CD14-positive monocyte (primary cell): ENCODE results near the gene ZCCHC10. TPM values are rescaled to one million over a fixed set of nuclear protein-coding genes. Genes with fewer than 3 reads are reported as not detected.

Experiments used
- DNase-seq, 3 donors: peaks; one replicate each; pipeline ENCODE4 v3.0.0-alpha.2; 2011 to 2022
- H2AFZ ChIP-seq: 2 replicates; pipeline ENCODE4 v1.6.0; 2012; ENCODE audit warnings: mild to moderate bottlenecking, low read depth, low read length, inconsistent platforms; ENCODE audit not compliant: insufficient read depth, poor library complexity, severe bottlenecking
- H3K27ac ChIP-seq, 2 donors: 1 replicate in 1 of 2; 2 replicates in 1 of 2; pipeline ENCODE4 v1.5.1; 2012 to 2013; ENCODE audit warnings: low read length in 2 of 2, control low read depth in 1 of 2, inconsistent platforms in 1 of 2, low read depth in 1 of 2, mild to moderate bottlenecking in 1 of 2
- H3K27me3 ChIP-seq, 2 donors: one replicate each; pipeline versions ENCODE4 v1.6.0 to v1.6.1; 2011 to 2013; ENCODE audit warnings: low read length in 2 of 2; ENCODE audit not compliant: control insufficient read depth in 2 of 2, insufficient read depth in 2 of 2
- H3K36me3 ChIP-seq, 2 donors: replicated peaks in 1 of 2; 1 replicate in 1 of 2; 2 replicates in 1 of 2; pipeline versions ENCODE4 v1.5.1 to v1.6.1; 2012 to 2013; ENCODE audit warnings: low read length in 2 of 2, control low read depth in 1 of 2, inconsistent platforms in 1 of 2, mild to moderate bottlenecking in 1 of 2; ENCODE audit not compliant: insufficient read depth in 2 of 2, control insufficient read depth in 1 of 2
- H3K4me1 ChIP-seq, 2 donors: 1 replicate in 1 of 2; 2 replicates in 1 of 2; pipeline versions ENCODE4 v1.5.1 to v1.6.1; 2012 to 2013; ENCODE audit warnings: low read length in 2 of 2, control low read depth in 1 of 2, inconsistent platforms in 1 of 2, mild to moderate bottlenecking in 1 of 2, moderate library complexity in 1 of 2; ENCODE audit not compliant: insufficient read depth in 2 of 2, control insufficient read depth in 1 of 2
- H3K4me2 ChIP-seq: replicated peaks from 2 replicates; pipeline ENCODE3; 2012; ENCODE audit warnings: low read length, moderate library complexity, mild to moderate bottlenecking; ENCODE audit not compliant: poor library complexity, severe bottlenecking; ENCODE audit errors: extremely low read depth
- H3K4me3 ChIP-seq, 3 experiments: fragments of 200-600 bp in 1 of 3; sonication (generic) in 1 of 3; replicated peaks in 1 of 3; 1 replicate in 2 of 3; 2 replicates in 1 of 3; pipeline ENCODE4 v1.5.1; 2011 to 2013; ENCODE audit warnings: low read length in 3 of 3, mild to moderate bottlenecking in 3 of 3, control low read depth in 2 of 3, low read depth in 2 of 3, inconsistent platforms in 1 of 3, moderate library complexity in 1 of 3
- H3K79me2 ChIP-seq: 2 replicates; pipeline ENCODE4 v1.6.0; 2012; ENCODE audit warnings: mild to moderate bottlenecking, control low read depth, inconsistent platforms, low read length, moderate library complexity; ENCODE audit not compliant: insufficient read depth
- H3K9ac ChIP-seq: 2 replicates; pipeline ENCODE4 v1.6.0; 2017; ENCODE audit warnings: low read length, mild to moderate bottlenecking; ENCODE audit not compliant: insufficient read depth, poor library complexity, severe bottlenecking
- H3K9me3 ChIP-seq, 2 donors: replicated peaks in 1 of 2; 1 replicate in 1 of 2; 2 replicates in 1 of 2; pipeline versions ENCODE4 v1.5.1 to v1.6.1; 2012 to 2013; ENCODE audit warnings: low read length in 2 of 2, control low read depth in 1 of 2; ENCODE audit not compliant: control insufficient read depth in 1 of 2, insufficient read depth in 1 of 2
- H4K20me1 ChIP-seq: 2 replicates; pipeline ENCODE4 v1.6.0; 2012; ENCODE audit warnings: mild to moderate bottlenecking, low read length, control low read depth, moderate library complexity; ENCODE audit not compliant: insufficient read depth
- H3K27ac Mint-ChIP-seq, 7 donors: one replicate each; pipeline ENCODE4 v1.8.0; 2020; ENCODE audit warnings: mild to moderate bottlenecking in 7 of 7, mixed read lengths in 7 of 7, moderate library complexity in 6 of 7, inconsistent platforms in 2 of 7
- H3K27me3 Mint-ChIP-seq, 3 donors: one replicate each; pipeline ENCODE4 v1.8.0; 2021 to 2022; ENCODE audit warnings: low read depth in 3 of 3, mild to moderate bottlenecking in 3 of 3, mixed read lengths in 3 of 3, moderate library complexity in 3 of 3, inconsistent platforms in 1 of 3
- H3K36me3 Mint-ChIP-seq, 2 donors: one replicate each; pipeline ENCODE4 v1.8.0; 2020; ENCODE audit warnings: mixed read lengths in 2 of 2, inconsistent platforms in 1 of 2, mild to moderate bottlenecking in 1 of 2
- H3K4me1 Mint-ChIP-seq: one replicate; pipeline ENCODE4 v1.8.0; 2020; ENCODE audit warnings: mild to moderate bottlenecking, mixed read lengths
- H3K4me3 Mint-ChIP-seq, 2 donors: one replicate each; pipeline ENCODE4 v1.8.0; 2020; ENCODE audit warnings: mild to moderate bottlenecking in 2 of 2, mixed read lengths in 2 of 2, moderate library complexity in 1 of 2
- H3K9me3 Mint-ChIP-seq, 7 donors: one replicate each; pipeline ENCODE4 v1.8.0; 2020 to 2022; ENCODE audit warnings: mixed read lengths in 7 of 7, mild to moderate bottlenecking in 6 of 7, moderate library complexity in 6 of 7, inconsistent platforms in 2 of 7
- CTCF ChIP-seq: fragments of 200-600 bp; IDR thresholded peaks from one replicate; pipeline ENCODE4 v1.8.0; 2022; ENCODE audit warnings: antibody characterized with exemption, mild to moderate bottlenecking
- WGBS: methylation state at CpG from one replicate; pipeline ENCODE4 v1.1.5; 2013; ENCODE audit warnings: missing lambda C conversion rate; ENCODE audit not compliant: insufficient coverage; 5-methylcytosine and 5-hydroxymethylcytosine counted together
- intact Hi-C, 2 donors: fragments of 100-400 bp; cut with micrococcal nuclease; formaldehyde crosslinking; loops; one replicate each; pipeline versions ENCODE4 v1.15.0 to v1.15.1; 2023
- polyA plus RNA-seq, 3 donors: library from polyadenylated mRNA; depleted of rRNA in 1 of 3; unstranded in 2 of 3; stranded (reverse) in 1 of 3; fragments of 300-500 nt in 2 of 3; fragments of >200 nt in 1 of 3; fragmentation: Illumina TruSeq in 2 of 3; gene quantifications; 1 replicate in 2 of 3; 2 replicates in 1 of 3; pipeline ENCODE4 v1.2.3, GENCODE V29; 2012 to 2021

The ZCCHC10 gene
- polyA plus RNA-seq, 3 donors: 10.7 to 52.7 (median 45.3) TPM

GRCh38 chr5:133049726-133050048 lies 23.3 kb upstream of the ZCCHC10 start:
- no peak overlapping the region for H2AFZ ChIP-seq
- Mint-ChIP-seq H3K9me3 (peaks cover 0 to 4% (median 0%) of the 10 kb centered on the region in 7 donors), H3K4me1 (peaks cover 22% of the 10 kb centered on the region), H3K27me3 (peaks cover 0 to 1% (median 0%) of the 10 kb centered on the region in 3 donors), H3K4me3 (no peak overlapping the region), H3K36me3 (peaks cover 3% of the 10 kb centered on the region in 2 donors), H3K27ac (no peak overlapping the region)
- DNase-seq: no peak
- no peak overlapping the region for H3K9ac ChIP-seq
- H3K27me3 ChIP-seq: no peaks in the 10 kb centered on the region
- peaks cover 39% of the 10 kb centered on the region for H3K79me2 ChIP-seq
- peaks cover 19% of the 10 kb centered on the region for H4K20me1 ChIP-seq
- no peak overlapping the region for H3K4me3 ChIP-seq
- no peak overlapping the region for H3K4me2 ChIP-seq
- H3K27ac ChIP-seq: no peak overlapping the region
- peaks cover 19 to 25% of the 10 kb centered on the region in 2 donors for H3K4me1 ChIP-seq
- no peaks in the 10 kb centered on the region for H3K9me3 ChIP-seq
- intact Hi-C loops: loop anchor here in 1 of 2 donors (2.0 to 10.0 kb wide), 3 partner anchors 23 to 1325 kb away; partner anchors contain the start of genes GDF9, UBE2B, UQCRQ and ZCCHC10
- TF ChIP-seq CTCF: no peak
- H3K36me3 ChIP-seq: no peaks in the 10 kb centered on the region
- 88% methylated on average over 1 of the region's 1 CpG for WGBS

- Histone ChIP-seq H3K9me3 (no peaks in the 10 kb centered on the region), H3K4me1 (peaks cover 19 to 25% of the 10 kb centered on the region in 2 donors), H2AFZ (no peak overlapping the region), H3K27ac (no peak overlapping the region), H3K4me3 (no peak overlapping the region), H3K27me3 (no peaks in the 10 kb centered on the region), H3K79me2 (peaks cover 34% of the 10 kb centered on the region), H3K36me3 (no peaks in the 10 kb centered on the region), H4K20me1 (peaks cover 14% of the 10 kb centered on the region), H3K4me2 (no peak overlapping the region), H3K9ac (no peak overlapping the region)
- intact Hi-C loops: no loop called here
- 100% methylated on average over 3 of the region's 6 CpGs for WGBS
- H3K27me3 Mint-ChIP-seq: peaks cover 0 to 1% (median 0%) of the 10 kb centered on the region in 3 donors
- no peak overlapping the region for H3K4me3 Mint-ChIP-seq
- no peak for TF ChIP-seq CTCF
- peaks cover 3% of the 10 kb centered on the region in 2 donors for H3K36me3 Mint-ChIP-seq
- no peak for DNase-seq
- no peak overlapping the region for H3K27ac Mint-ChIP-seq
- H3K9me3 Mint-ChIP-seq: peaks cover 0 to 4% (median 0%) of the 10 kb centered on the region in 7 donors
- H3K4me1 Mint-ChIP-seq: peaks cover 22% of the 10 kb centered on the region
These were observed 22.8 kb upstream of the ZCCHC10 start for GRCh38 chr5:133048993-133049725.
